ENCODE results near the gene FHL3. TPM values are rescaled to one million over a fixed set of nuclear protein-coding genes. Genes with fewer than 3 reads are reported as not detected.

The FHL3 gene
- total and polyA plus RNA-seq, 4 donors, result 1.7 to 4.2 (median 2.8) TPM

GRCh38 chr1:37951783-37952624, 53.3 kb downstream of the FHL3 start:
- H3K4me1 ChIP-seq (ENCODE audit: control insufficient read depth in 4 of 4, insufficient read depth in 4 of 4, low read length in 3 of 4), result peaks cover 0 to 4% (median 3%) of the 10 kb centered on the region in 4 donors
- WGBS, result 88% methylated on average over 4 of the region's 4 CpGs
- TF ChIP-seq GABPA (IDR thresholded peaks at IDR 0.05 in 1 of 2, conservative IDR thresholded peaks at IDR 0.05 in 1 of 2) (no peak), HNF4A (conservative IDR thresholded peaks at IDR 0.05) (peak in 1 of 2 donors; percentile 47), JUND (IDR thresholded peaks at IDR 0.05) (no peak), TAF1 (conservative IDR thresholded peaks at IDR 0.05) (no peak), RAD21 (IDR thresholded peaks at IDR 0.05) (no peak), ATF3 (IDR thresholded peaks at IDR 0.05) (no peak), EGR1 (IDR thresholded peaks at IDR 0.05; ENCODE audit: low read depth in 2 of 2) (no peak), ZBTB33 (IDR thresholded peaks at IDR 0.05) (no peak), FOXA2 (IDR thresholded peaks at IDR 0.05) (no peak), RXRA (IDR thresholded peaks at IDR 0.05) (peak; percentile 44 to 75), NR2F2 (IDR thresholded peaks at IDR 0.05) (peak; percentile 90), HNF4G (IDR thresholded peaks at IDR 0.05) (no peak), REST (IDR thresholded peaks at IDR 0.05) (no peak)
- H3K27me3 ChIP-seq (ENCODE audit: control insufficient read depth in 4 of 4, insufficient read depth in 4 of 4, low read length in 3 of 4), result no peaks in the 10 kb centered on the region
- no peak overlapping the region for H3K9ac ChIP-seq (ENCODE audit: low read depth in 1 of 2, low read length in 2 of 2)
- no peak for DNase-seq (ENCODE audit: low spot score)
- H3K4me3 ChIP-seq (ENCODE audit: low read depth in 1 of 3, low read length in 3 of 3), result no peak overlapping the region
- peaks cover 0 to 5% (median 1%) of the 10 kb centered on the region in 4 donors for H3K36me3 ChIP-seq (ENCODE audit: control insufficient read depth in 4 of 4, insufficient read depth in 3 of 4, low read depth in 1 of 4, low read length in 3 of 4)
- H3K27ac ChIP-seq (ENCODE audit: low read depth in 1 of 2, low read length in 2 of 2), result no peak overlapping the region
- H3K9me3 ChIP-seq (ENCODE audit: control insufficient read depth in 4 of 4, low read length in 3 of 4), result no peaks in the 10 kb centered on the region

GRCh38 chr1:37951041-37951782, 54.1 kb downstream of the FHL3 start:
- 90% methylated on average over 11 of the region's 11 CpGs for WGBS
- H3K27me3 ChIP-seq (ENCODE audit: control insufficient read depth in 4 of 4, insufficient read depth in 4 of 4, low read length in 3 of 4), result no peaks in the 10 kb centered on the region
- H3K4me3 ChIP-seq (ENCODE audit: low read depth in 1 of 3, low read length in 3 of 3), result no peak overlapping the region
- no peak for DNase-seq (ENCODE audit: low spot score)
- H3K27ac ChIP-seq (ENCODE audit: low read depth in 1 of 2, low read length in 2 of 2), result no peak overlapping the region
- H3K9me3 ChIP-seq (ENCODE audit: control insufficient read depth in 4 of 4, low read length in 3 of 4), result no peaks in the 10 kb centered on the region
- TF ChIP-seq FOXA2 (IDR thresholded peaks at IDR 0.05) (no peak), FOXA1 (IDR thresholded peaks at IDR 0.05) (no peak), HNF4G (IDR thresholded peaks at IDR 0.05) (no peak), TAF1 (conservative IDR thresholded peaks at IDR 0.05) (no peak), EGR1 (IDR thresholded peaks at IDR 0.05; ENCODE audit: low read depth in 2 of 2) (no peak), GABPA (IDR thresholded peaks at IDR 0.05 in 1 of 2, conservative IDR thresholded peaks at IDR 0.05 in 1 of 2) (no peak), ZBTB33 (IDR thresholded peaks at IDR 0.05) (no peak), JUND (IDR thresholded peaks at IDR 0.05) (no peak), SP1 (IDR thresholded peaks at IDR 0.05) (no peak), RAD21 (IDR thresholded peaks at IDR 0.05) (no peak)
- no peak overlapping the region for H3K9ac ChIP-seq (ENCODE audit: low read depth in 1 of 2, low read length in 2 of 2)
- H3K4me1 ChIP-seq (ENCODE audit: control insufficient read depth in 4 of 4, insufficient read depth in 4 of 4, low read length in 3 of 4), result peaks cover 0 to 8% (median 4%) of the 10 kb centered on the region in 4 donors
- no peaks in the 10 kb centered on the region for H3K36me3 ChIP-seq (ENCODE audit: control insufficient read depth in 4 of 4, insufficient read depth in 3 of 4, low read depth in 1 of 4, low read length in 3 of 4)
